Right lung (tissue), 5 donors: ENCODE data around the gene RGS19. TPM values are rescaled to one million over a fixed set of nuclear protein-coding genes. Genes with fewer than 3 reads are reported as not detected.

Experiments used
- DNase-seq, 2 donors: peaks; one replicate each; pipeline ENCODE4 v3.0.0-alpha.2; 2013
- polyA plus RNA-seq, 5 donors: library from polyadenylated mRNA; unstranded; fragments of 120-200 nt; gene quantifications; one replicate each; pipeline versions ENCODE4 v1.2.1 to v1.2.3, GENCODE V29; 2013; ENCODE audit warnings: inconsistent platforms in 1 of 5, low replicate concordance in 1 of 5; ENCODE audit not compliant: insufficient read length in 5 of 5, insufficient read depth in 1 of 5

RGS19 gene
- polyA plus RNA-seq, 5 donors, result 5.7 to 14.9 (median 7.6) TPM

DNA sequence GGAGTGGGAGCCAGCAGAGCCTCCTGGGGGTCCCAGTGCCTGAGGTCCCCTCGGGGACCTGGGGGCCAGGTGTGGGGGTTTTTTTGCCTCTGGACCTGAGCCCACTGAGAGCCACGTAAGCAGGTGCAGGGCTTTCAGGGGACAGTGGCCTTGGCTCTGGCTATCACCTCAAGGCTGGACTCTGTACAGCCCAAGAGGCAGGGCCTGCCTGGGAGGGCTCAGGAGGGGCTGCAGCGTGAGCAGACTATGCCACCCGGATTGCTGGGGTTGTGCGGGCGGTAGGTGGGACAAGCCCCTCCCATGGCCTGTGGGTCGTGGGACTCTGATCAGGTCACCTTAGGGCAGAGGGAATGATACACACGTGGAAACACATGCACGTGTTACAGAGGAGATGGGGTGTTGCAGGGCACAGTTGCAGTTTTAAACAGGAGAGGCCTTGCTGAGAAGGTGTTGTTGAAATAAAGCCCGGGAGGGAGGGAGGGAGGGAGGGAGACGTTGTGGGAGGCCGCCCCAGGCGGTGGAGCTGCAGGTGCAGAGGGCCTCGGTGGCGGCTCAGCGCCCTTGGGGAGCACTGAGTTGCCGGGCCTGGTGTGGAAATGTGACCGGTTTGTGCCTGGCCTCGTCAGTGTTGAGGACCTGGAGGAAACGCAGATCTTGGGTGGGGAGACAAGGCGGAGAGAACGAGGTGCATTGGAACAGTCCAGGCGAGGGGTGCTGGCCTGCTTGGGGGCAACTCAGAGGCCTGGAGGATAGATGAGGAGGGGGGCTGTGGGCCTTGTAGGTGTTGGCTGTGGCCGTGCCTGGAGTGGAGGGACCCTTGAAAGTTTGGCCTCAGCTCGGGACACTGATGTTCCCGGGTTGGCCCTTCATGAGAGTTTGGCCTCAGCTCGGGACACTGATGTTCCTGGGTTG, 14.0 kb downstream of the RGS19 start:
- DNase-seq, result no peak

DNA sequence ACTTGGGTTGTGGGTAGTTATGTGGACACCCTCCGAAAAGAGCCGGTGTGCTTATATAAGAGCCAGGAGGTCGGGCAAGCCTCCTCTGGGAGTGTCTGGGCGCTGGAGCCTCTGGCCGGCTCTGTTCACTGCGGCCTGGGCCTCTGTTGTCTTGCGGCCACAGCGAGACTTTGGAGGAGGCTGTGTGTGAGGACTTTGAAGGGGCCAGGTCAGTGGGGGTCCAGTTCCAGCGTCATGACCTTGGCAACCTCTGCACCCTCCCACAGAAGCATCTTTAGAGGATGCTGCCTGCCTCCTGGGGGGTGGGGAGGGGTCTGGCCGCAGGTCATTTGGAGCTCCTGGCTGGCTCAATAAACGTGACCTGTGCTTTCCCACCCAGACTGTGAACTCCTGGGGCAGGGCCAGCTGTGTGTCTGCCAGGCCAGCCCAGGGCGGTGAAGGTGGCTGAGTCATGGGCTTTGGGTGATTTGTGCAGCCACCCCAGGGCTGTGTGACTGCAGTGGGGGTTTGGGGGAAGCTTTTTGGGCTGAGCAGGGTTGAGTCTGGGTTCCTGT, 15.1 kb downstream of the RGS19 start:
- no peak for DNase-seq

DNA sequence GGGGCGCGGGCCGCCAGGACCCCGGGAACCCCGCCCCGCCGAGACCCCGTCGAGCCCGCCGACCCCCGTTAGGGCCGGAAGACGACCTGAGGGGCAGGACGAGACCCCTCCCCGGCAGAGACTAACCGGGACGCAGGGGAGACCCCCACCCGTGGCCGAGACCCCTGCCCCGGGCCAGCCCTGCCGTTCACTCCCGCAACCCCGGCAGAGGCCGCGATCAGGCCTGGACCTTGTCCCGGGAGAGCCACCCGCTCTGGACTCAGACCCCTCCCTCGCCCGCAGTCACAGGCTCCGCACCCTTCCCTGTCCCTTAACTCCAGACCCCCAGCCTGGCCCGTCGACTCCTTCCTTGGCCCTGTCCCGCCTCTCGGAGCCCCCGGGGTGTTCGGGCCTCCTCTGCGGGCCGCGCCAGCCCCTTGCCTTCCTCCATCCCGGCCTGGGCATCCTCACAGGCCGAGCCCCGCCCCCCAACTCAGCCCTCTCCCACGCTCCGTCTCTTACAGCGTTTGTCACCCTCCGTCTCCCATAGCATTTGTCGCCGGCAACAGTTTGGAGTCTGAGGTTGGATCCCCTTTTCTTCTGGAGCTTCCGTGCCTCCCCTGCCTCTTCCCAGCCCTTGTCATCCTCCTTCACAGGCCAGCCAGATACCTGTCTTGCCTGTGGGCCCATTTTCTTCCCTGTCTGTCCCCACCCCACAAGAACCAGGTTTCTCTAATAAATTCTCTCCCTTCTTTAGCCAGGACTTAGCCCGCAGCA, 15.8 kb downstream of the RGS19 start:
- DNase-seq, result no peak

DNA sequence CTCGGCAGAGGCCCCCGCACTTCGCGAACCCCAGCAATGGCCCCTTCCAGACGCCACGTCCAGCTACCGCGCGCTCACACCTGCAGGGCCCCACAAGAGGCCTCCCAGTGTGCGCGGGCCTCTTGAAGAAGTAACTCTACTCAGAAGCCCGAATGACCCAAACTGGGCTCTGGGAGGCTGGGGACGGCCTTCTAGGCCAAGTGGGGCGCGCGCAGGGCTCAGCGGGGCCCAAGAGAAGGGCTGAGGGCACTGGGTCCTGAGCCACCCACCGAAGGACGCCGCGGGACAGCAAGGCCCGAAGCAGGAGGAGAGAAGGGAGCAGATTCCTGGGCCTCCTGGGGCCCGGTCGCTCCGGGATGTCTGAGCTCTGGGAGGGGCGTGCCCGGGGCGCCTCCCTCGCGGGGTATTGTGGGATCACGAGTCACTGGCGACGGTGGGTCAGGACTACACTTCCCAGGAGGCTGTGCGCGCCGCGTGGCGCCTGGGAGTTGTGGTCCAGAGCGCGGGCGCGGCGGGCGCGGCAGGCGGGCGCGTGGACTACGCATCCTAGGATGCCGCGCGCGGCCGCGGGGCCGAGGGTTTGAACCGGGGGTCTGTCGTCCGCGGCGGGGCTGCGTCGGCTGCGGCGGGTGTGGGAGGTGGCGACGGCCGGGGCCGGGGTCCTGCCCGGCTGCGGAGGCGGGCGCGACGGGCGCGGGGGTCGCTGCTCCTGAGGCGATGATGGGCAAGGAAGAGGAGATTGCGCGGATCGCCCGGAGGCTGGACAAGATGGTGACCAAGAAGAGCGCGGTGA, 16.5 kb downstream of the RGS19 start, which contains the start of gene TCEA2:
TCEA2 (plus strand) TSS at position 603 of the 793 bp plus-strand sequence; CDS start at position 718, 115 bp downstream.
- peak; percentile 95 to 96 for DNase-seq

DNA sequence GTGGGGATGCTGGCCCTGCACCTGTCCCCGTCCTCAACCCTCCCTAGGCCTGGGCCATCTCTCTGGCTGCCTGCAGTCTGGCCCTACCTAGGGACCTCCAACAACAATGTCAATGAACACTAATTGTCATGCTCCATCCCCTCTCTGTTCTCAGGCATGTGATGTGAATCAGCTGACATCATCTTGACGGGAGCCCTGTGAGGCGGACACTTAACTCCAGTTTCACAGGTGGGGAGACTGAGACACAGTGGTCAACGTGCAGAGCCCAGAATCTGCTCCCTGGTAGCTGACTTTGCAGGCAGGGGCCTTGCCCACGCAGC, 17.1 kb downstream of the RGS19 start:
- no peak for DNase-seq

DNA sequence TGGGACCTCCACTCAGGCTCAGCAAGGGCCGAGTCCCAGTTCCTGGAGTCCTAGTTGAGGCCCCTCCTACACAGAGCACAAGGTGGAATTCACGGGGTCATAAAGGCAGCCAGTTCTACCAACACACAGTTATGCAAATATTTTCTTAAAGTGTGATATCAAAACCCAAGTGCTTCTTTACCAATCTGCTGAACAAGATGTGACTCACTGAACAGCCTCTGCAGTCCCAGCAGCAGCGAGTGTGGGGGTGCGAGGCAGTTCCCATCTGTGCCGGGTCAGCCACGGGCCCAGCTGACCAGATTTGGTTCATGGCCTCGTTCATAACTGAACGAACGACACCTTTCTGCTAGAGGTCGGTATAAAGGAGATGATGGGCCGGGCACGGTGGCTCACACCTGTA, 20.8 kb downstream of the RGS19 start:
- DNase-seq, result no peak

DNA sequence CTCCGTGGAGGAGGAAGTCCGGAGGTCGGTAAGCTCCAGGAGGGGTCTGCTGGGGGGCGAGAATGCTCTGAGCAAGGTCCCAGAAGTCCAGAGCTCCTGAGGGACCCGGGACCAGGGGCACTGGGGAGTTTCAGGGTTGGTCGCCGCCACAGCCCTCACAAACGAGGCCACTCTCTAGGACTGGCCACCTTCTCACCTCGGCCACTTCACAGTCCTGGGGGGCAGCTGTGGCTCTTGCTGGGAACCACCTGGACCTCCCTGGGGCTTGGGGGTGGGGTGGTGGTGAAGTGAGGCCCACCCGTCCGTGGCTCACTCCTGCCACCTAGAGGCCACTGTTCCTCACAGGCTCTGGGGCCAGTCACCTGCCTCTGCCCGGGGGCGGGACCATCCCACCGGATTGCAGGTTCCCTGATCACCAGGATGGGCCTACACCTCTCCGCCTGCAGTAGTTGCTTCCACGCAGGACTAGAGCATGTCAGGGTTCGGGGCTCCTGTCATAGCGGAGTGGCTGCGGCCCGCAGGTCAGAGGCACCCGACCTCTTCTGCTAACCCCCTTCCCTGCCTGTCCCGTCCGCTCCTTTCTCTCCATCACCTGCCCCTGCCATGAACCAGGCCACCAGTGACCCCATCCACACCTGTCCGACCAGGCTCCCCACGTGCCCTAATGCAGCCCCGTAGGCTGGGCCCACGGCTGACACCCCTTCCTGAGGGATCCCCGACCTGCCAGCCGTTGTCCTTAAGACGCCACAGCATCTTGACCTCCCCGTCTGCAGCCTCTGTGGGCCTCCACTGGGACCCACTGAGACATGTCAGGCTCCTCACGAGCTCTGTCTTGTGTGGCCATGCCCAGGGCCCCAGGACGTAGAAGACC, 21.5 kb downstream of the RGS19 start:
- DNase-seq, result no peak

DNA sequence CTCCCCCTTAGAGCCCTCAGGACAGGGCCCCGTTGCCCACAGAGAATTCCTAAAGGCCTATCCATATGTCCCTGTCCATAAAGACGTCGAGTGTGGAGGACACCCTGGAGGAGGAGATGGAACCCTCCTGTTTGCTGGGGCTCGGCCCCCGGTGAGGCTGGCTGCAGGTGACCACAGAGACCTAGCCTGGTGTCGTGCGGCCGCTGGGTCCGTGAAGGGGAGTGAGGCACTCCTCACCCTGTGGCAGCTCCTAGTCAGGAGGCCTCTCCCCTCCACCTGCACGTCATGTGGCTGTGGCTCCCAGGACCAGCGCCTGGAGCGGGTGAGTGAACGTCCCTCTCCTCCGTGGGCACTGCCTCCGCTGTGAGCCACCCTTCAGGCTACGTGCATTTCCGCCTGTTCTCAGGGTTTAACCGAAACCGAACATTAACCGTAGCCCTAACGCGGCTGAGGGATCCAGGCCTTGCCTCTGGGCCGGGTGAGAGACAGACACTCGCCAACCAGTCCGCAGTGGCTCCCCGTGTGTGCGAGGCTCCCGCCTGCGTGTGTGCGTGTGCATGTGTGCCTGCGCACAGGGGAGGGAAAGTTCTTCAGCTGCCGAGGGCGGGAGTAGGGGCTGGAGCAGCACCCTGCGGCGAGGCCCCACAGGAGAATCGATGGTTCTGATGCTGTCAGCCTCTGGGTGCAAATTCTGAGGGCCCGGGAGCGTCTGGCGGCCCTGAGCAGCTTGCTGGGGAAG, 22.3 kb downstream of the RGS19 start:
- no peak for DNase-seq

DNA sequence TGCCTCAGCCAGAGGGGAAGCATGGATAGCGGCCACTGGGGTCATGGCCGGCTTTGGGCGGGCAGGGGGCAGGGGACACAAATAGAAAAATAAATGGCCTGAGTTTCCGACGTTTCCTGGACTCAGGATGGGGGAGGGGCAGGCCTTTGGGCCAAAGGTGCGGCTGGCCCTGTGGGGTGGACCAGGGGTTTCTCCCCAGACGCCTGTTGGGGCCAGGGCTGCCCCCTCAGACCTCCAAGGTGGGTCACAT, 22.8 kb downstream of the RGS19 start:
- DNase-seq, result no peak

DNA sequence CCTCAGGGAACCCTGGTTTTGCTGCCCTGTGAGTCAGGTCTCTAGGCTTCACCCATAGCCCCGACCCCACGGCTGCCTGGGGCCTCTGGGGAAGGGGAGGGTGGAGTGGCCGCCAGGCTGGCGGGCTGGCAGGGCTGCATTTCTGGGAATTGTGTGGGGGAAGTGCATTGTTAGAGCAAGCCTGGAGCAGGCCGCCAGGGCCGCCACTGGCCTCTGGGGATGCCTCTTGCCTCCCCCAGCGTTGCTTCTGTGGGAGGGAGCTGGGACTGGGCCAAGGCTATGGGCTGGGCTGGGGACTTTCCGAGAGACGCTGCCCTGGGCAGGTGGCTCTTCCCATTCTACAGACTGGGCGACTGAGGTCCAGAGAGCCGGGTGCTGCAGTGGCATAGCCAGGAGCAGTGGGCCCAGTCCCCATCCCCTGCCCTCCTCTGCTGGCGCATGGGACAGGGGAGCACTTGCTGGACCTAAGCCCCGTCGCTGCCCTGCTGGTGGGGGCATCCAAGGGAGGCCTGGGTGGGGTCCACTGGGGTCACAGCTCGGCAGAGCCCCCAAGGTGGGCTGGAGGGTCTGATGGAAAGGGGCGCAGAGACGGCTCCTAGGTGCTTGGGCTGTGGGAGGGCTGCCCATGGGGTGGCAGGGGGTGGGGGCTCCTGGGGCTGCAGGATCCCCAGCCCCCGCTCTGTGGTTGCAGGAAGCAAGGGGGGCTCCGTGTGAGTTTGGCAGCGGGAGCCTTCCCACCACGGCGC, 23.3 kb downstream of the RGS19 start:
- DNase-seq, result peak in 1 of 2 donors; percentile 61

DNA sequence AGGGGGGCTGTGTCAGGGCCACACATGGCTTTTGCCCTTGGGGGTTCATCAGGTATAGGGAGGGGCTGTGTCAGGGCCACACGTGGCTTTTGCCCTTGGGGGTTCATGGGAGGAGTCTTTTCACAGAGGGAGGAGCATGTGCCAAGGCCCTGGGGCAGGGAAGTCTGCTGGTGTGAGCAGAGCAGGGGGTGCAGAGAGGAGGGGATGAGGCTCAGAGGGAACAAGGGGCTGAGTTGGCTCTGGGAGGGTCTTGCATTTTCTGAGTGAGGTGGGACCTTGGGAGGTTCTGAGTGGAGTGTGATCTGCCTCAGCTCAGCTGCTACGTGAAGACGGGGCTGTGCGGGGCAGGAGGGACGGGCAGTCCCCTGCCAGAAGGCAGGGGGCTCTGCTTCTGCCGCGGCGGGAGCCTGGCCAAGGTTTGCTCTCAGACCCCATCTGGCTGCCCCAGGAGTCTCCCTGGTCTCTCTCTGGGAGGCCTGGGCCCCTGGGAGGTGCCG, 23.9 kb downstream of the RGS19 start:
- no peak for DNase-seq

DNA sequence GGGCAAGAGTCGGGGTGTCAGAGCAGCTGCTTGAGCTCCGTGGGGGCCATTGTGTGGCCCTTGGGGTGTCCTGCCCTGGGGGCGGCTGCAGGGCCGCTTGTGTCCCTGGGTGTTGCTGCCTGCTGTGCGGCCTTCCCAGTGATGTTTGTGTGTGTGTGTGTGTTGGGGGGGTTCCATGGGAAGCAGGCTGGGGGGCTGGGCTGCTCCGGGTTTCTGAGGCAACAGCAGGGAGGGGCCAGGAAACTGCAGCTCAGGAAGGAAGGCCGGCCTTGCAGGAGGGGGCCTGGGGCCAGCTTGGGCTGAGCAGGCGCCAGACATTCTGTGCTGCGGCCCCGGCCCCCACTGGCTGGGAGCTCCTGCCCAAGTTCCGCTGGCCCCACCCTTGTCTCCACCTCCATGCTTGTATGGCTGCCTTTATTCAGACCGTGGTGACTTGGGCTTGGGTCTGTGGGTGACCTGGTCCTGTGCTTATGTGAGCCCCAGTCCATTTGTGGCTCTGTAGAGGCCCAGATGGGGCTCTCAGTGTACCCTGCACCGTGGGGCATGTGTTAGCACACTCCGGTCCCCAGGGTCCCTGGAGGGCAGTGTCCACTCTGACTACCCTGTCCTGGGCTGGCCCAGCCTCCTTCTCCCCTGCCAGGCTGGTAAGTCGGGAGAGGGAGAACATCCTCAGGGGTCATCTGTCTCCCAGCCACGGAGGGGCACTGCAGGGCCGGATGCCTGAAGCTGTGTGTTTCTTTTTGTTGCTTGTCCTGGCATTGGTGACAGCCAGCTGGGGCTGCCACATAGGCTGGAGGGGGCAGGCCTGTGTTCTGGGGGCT, 25.3 kb downstream of the RGS19 start:
- DNase-seq, result peak; percentile 83 to 85

DNA sequence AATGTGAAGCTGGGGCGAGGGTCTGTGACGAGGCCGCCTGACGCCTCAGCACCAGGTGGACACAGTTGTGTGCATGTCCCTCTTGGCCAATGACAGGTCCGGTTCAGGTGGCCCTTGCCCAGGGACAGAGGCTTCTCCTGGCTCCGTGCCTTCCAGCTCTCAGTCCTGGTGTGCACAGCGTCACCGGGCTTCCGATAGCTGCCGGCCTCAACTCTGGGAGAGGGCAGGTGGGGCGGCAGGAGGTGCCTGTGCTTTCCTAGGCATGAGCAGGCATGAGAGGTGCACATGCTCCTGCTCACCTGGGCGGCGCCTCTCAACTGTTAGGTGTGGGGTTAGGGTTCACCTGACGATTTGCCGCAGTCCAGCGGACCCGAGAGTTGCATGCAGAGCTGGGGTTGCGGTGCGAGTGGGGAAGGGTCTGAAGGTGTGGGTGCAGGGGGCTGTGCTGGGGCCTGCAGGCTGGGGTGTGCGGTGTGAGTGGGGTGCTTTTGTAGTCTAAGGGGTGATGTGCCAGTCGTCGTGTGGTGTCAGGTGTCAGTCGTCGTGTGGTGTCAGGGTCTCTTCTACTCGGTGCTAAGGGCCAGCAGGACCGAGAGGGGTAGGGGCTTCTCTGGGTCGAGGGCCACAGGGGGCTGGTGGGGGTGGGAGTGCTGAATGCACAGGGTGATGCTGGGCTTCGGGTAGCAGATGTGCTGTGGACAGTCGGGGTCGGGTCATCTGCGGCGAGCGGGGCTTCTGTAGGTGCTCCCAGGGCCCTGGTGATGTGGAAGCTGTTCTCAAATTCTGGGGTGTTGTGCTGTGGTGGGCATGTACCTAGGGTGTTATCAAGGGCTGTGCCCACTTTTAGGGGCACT, 26.1 kb downstream of the RGS19 start:
- DNase-seq, result no peak

DNA sequence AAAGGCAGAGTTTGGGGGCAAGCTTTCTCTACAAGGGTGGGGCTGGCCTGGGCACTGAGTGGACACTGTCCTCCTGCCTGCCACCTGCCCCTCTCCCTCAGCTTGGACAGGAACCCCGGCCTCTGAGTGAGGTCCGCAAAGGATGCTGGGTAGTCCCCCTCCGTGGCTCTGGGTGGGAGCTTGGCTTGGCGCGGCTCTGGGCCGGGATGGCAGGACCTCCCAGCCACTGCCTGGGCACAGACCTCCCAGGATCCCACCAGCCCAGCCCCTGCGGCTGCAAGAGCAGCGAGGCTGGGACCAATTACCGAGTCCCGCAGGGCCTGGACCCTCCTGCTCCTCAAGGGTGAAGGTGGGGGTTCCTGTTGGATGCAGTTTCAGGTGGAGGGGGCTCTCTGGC, 27.0 kb downstream of the RGS19 start:
- DNase-seq, result no peak

DNA sequence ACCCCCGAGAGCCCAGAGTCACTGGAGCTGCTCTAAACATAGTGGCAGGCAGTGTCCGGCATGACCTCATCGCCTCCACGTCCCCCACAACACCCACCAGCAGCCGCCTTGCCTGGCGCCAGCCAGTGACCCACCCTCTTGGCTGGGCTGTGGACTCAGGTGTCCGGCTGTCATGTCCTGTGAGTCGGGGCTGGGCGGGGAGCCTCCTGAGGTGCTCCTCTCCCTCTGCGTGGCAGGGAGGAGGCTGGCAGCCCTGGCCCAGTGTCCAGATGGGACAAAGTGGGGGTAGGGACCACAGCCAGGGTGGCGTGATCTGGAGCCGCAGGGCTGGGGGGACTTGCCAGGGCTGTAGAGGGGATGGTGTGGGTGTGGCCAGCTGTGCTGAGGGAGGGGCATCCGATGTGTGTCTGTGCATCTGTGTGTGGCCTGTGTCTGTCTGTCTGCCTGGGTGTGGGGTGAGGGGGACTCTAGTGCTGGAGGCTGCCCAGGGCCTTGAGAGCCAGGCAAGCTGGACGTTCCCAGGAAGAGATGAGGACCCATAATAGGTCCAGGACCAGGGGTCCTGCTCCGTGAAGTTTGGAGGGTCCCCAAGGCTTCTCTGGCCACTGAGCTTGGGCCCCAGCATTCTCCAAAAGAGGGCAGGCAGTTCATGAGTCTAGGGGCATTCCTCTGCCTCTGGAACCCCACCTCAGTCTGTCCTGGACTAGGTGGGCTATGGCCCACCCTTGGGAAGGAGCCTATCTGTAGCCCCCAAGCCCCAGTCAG, 27.6 kb downstream of the RGS19 start:
- DNase-seq, result no peak

DNA sequence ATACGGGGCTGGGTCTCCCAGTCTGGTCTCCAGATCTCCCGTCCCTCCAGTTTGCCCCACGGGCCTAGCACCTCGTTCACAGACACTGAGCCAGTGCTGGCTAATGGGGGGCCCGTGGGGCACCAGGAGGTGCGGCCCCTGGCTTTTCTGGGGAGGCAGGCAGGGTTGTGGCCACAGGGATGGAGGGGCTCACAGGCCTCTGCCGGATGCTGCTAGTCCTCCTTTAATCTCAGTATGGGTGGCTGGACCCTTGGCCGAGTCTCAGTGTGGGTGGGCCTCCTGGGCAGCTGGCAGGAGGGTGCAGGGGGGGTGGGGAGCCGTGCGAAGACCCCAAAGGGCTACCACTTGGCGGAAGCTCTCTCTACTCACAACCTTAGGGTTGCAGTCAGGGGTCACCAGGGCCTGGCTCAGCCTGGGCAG, 28.3 kb downstream of the RGS19 start:
- DNase-seq, result no peak
